ENCODE measurements around the gene CAMTA1.
"Not testable (repeated sequence)": the region's sequence is repeated elsewhere in the genome, so short reads cannot be mapped to it uniquely, and the experiment has no call there.

The CAMTA1 gene

GRCh38 chr1:7146710-7147109 lies 361.5 kb downstream of the CAMTA1 start:
- no peak for ATAC-seq (ENCODE audit: low read depth)
- Histone ChIP-seq H3K27ac (ENCODE audit: poor library complexity, severe bottlenecking) (no peak overlapping the region), H3K36me3 (ENCODE audit: low read depth) (no peaks in the 10 kb centered on the region), H3K4me3 (ENCODE audit: severe bottlenecking) (no peak overlapping the region), H3K4me1 (ENCODE audit: insufficient read depth, poor library complexity, severe bottlenecking) (no peaks in the 10 kb centered on the region), H3K27me3 (ENCODE audit: insufficient read depth, poor library complexity, severe bottlenecking) (no peaks in the 10 kb centered on the region), H3K9me3 (ENCODE audit: severe bottlenecking) (no peaks in the 10 kb centered on the region)
- DNase-seq (ENCODE audit: low spot score) = no peak
- no peak for TF ChIP-seq CTCF (IDR thresholded peaks at IDR 0.05; ENCODE audit: poor library complexity, severe bottlenecking)

- not testable (repeated sequence) for H3K36me3 ChIP-seq (ENCODE audit: low read depth); H3K9me3 ChIP-seq (ENCODE audit: severe bottlenecking); DNase-seq (ENCODE audit: low spot score); H3K4me3 ChIP-seq (ENCODE audit: severe bottlenecking); H3K4me1 ChIP-seq (ENCODE audit: insufficient read depth, poor library complexity, severe bottlenecking); H3K27me3 ChIP-seq (ENCODE audit: insufficient read depth, poor library complexity, severe bottlenecking); H3K27ac ChIP-seq (ENCODE audit: poor library complexity, severe bottlenecking); ATAC-seq (ENCODE audit: low read depth)
Measured at GRCh38 chr1:7147581-7148282, 362.5 kb downstream of the CAMTA1 start.

GRCh38 chr1:7149080-7149838 lies 364.0 kb downstream of the CAMTA1 start:
- no peaks in the 10 kb centered on the region for H3K27me3 ChIP-seq (ENCODE audit: insufficient read depth, poor library complexity, severe bottlenecking)

GRCh38 chr1:7150724-7151280 lies 365.5 kb downstream of the CAMTA1 start:
- DNase-seq (ENCODE audit: low spot score) = no peak
- H3K4me1 ChIP-seq (ENCODE audit: insufficient read depth, poor library complexity, severe bottlenecking) = no peaks in the 10 kb centered on the region
- no peak overlapping the region for H3K27ac ChIP-seq (ENCODE audit: poor library complexity, severe bottlenecking)
- no peaks in the 10 kb centered on the region for H3K27me3 ChIP-seq (ENCODE audit: insufficient read depth, poor library complexity, severe bottlenecking)
- ATAC-seq (ENCODE audit: low read depth) = no peak
- no peaks in the 10 kb centered on the region for H3K36me3 ChIP-seq (ENCODE audit: low read depth)
- H3K9me3 ChIP-seq (ENCODE audit: severe bottlenecking) = no peaks in the 10 kb centered on the region
- no peak overlapping the region for H3K4me3 ChIP-seq (ENCODE audit: severe bottlenecking)
- no peak for TF ChIP-seq CTCF (IDR thresholded peaks at IDR 0.05; ENCODE audit: poor library complexity, severe bottlenecking)

More at GRCh38 chr1:7149080-7149838, 364.0 kb downstream of the CAMTA1 start:
- no peak overlapping the region for H3K27ac ChIP-seq (ENCODE audit: poor library complexity, severe bottlenecking)
- ATAC-seq (ENCODE audit: low read depth) (peak; percentile 27; the same call in 1 of the 3 replicates), DNase-seq (ENCODE audit: low spot score) (no peak)
- no peaks in the 10 kb centered on the region for H3K9me3 ChIP-seq (ENCODE audit: severe bottlenecking)
- no peaks in the 10 kb centered on the region for H3K4me1 ChIP-seq (ENCODE audit: insufficient read depth, poor library complexity, severe bottlenecking)
- no peaks in the 10 kb centered on the region for H3K36me3 ChIP-seq (ENCODE audit: low read depth)
- no peak overlapping the region for H3K4me3 ChIP-seq (ENCODE audit: severe bottlenecking)
- no peak for TF ChIP-seq CTCF (IDR thresholded peaks at IDR 0.05; ENCODE audit: poor library complexity, severe bottlenecking)

- DNase-seq (ENCODE audit: low spot score) (no peak), ATAC-seq (ENCODE audit: low read depth) (no peak)
- Histone ChIP-seq H3K36me3 (ENCODE audit: low read depth) (no peaks in the 10 kb centered on the region), H3K27ac (ENCODE audit: poor library complexity, severe bottlenecking) (no peak overlapping the region), H3K9me3 (ENCODE audit: severe bottlenecking) (no peaks in the 10 kb centered on the region), H3K27me3 (ENCODE audit: insufficient read depth, poor library complexity, severe bottlenecking) (no peaks in the 10 kb centered on the region), H3K4me3 (ENCODE audit: severe bottlenecking) (no peak overlapping the region), H3K4me1 (ENCODE audit: insufficient read depth, poor library complexity, severe bottlenecking) (no peaks in the 10 kb centered on the region)
- no peak for TF ChIP-seq CTCF (IDR thresholded peaks at IDR 0.05; ENCODE audit: poor library complexity, severe bottlenecking)
Measured at GRCh38 chr1:7151978-7152377, 366.7 kb downstream of the CAMTA1 start.

Data from RWPE2 (cell line).